Upper lobe of right lung (tissue), 1 donor: ENCODE data around the gene RNASE13. TPM values are rescaled to one million over a fixed set of nuclear protein-coding genes. Genes with fewer than 3 reads are reported as not detected.
"Not testable (repeated sequence)": the region's sequence is repeated elsewhere in the genome, so short reads cannot be mapped to it uniquely, and the experiment has no call there.

Experiments
- ATAC-seq: fragments of 200-7000 bp; cut with Tn5 transposase; one replicate; pipeline ENCODE4 v1.9.1; 2020; ENCODE audit warnings: mild to moderate bottlenecking, moderate library complexity
- DNase-seq: peaks from one replicate; pipeline ENCODE4 v3.0.0-alpha.2; 2020
- H3K27ac ChIP-seq: fragments of 200-600 bp; one replicate; pipeline ENCODE4 v1.8.0; 2022
- H3K27me3 ChIP-seq: fragments of 200-600 bp; one replicate; pipeline ENCODE4 v1.8.0; 2022; ENCODE audit warnings: mild to moderate bottlenecking
- H3K36me3 ChIP-seq: fragments of 200-600 bp; one replicate; pipeline ENCODE4 v1.8.0; 2022
- H3K4me1 ChIP-seq: fragments of 200-600 bp; one replicate; pipeline ENCODE4 v1.8.0; 2022
- H3K4me3 ChIP-seq: fragments of 200-600 bp; one replicate; pipeline ENCODE4 v1.8.0; 2022; ENCODE audit warnings: mild to moderate bottlenecking
- H3K9me3 ChIP-seq: fragments of 200-600 bp; one replicate; pipeline ENCODE4 v1.8.0; 2022
- intact Hi-C: fragments of 100-400 bp; cut with DNase I; formaldehyde crosslinking; loops from one replicate; pipeline ENCODE4 v1.11.0; 2022
- total RNA-seq: library from RNA; stranded (reverse); fragmentation: NEBNext Ultra II Directional; extraction: Animal tissue kit (Norgen Biotek cat#: 25700); gene quantifications from one replicate; pipeline ENCODE4 v1.2.1, GENCODE V29; 2021
- TF ChIP-seq, protein P1 (sequence below): fragments of 200-600 bp; IDR thresholded peaks from one replicate; pipeline ENCODE4 v1.8.0; 2022; ENCODE audit warnings: antibody characterized with exemption
- donor health status: DM: no; HTN: yes; CAD: no; lungs with severe emphysema.

The RNASE13 gene
- total RNA-seq, 1 donor from 2014 or later = not detected

DNA sequence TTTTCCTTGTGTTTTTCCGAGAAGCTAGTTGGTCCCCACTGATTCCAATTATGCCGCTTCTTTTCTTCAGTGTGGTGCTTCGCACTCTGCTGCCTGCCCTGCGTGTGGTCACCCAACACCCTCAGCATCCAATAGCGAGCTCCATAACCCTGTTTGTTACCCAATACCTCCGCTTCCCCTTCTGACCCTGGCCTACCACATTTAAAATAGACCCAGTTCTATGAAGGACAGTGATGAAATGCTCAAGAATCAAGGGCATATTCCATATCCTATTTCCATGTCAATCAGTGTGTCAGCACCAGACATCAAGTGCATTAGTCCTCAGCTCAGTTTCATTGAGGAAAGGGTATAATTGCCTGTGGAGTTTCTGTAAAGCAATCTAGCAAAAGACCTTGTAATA lies 19.3 kb downstream of the RNASE13 start:
- TF ChIP-seq, protein P1, sequence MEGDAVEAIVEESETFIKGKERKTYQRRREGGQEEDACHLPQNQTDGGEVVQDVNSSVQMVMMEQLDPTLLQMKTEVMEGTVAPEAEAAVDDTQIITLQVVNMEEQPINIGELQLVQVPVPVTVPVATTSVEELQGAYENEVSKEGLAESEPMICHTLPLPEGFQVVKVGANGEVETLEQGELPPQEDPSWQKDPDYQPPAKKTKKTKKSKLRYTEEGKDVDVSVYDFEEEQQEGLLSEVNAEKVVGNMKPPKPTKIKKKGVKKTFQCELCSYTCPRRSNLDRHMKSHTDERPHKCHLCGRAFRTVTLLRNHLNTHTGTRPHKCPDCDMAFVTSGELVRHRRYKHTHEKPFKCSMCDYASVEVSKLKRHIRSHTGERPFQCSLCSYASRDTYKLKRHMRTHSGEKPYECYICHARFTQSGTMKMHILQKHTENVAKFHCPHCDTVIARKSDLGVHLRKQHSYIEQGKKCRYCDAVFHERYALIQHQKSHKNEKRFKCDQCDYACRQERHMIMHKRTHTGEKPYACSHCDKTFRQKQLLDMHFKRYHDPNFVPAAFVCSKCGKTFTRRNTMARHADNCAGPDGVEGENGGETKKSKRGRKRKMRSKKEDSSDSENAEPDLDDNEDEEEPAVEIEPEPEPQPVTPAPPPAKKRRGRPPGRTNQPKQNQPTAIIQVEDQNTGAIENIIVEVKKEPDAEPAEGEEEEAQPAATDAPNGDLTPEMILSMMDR = no peak
- Histone ChIP-seq H3K27me3 (no peaks in the 10 kb centered on the region), H3K4me3 (no peak overlapping the region), H3K36me3 (peaks cover 33% of the 10 kb centered on the region), H3K9me3 (no peaks in the 10 kb centered on the region), H3K27ac (no peak overlapping the region), H3K4me1 (peaks cover 7% of the 10 kb centered on the region)
- ATAC-seq = peak; percentile 46
- intact Hi-C loops = loop anchor here (5.0 kb wide), 1 partner anchor 77 kb away; no protein-coding TSS in a partner anchor
- no peak for DNase-seq

DNA sequence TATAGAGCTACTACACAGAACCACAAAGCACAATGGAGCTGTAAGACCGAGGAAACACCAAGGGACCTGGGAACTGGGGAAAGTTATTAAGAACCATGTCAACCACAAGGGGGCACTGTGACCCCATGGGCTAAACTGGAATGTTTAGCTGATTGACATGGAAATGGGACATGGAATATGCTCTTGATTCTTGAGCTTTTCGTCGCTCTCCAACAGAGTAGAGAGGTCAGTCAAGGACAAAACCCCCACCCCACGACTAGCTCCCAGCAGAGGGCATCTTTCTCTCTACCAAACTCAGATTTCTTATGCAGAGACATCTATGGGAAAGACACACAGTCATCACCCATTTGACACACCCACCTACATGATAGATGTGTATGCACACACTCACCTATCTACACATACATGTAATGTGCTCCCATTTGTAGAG lies 19.8 kb downstream of the RNASE13 start:
- intact Hi-C loops = loop anchor here (5.0 kb wide), 1 partner anchor 78 kb away; no protein-coding TSS in a partner anchor
- peak; percentile 93 for ATAC-seq

DNA sequence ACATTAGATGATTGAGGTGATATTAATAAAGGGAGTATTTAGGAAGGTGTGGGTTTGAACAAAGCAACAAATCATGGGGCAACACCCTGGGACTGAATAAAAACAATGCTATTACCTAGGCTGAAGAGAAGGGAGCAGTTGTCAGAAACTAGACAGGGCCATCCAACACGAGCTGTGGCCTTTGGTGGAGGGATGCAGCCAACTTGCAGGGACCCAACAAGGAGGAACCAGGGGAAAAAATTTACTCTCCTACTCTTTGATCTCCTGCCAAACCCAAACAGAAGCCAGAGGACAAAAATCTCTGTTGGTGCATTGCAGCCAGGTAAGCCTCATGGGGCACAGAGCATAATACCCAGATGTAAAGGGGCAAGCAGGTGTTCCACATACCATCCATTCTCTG lies 23.5 kb downstream of the RNASE13 start:
- Histone ChIP-seq H3K9me3 (no peaks in the 10 kb centered on the region), H3K27ac (no peak overlapping the region)
- intact Hi-C loops = no loop called here

More for the DNA sequence above, 19.8 kb downstream of the RNASE13 start:
- no peak overlapping the region for H3K27ac ChIP-seq
- H3K4me1 ChIP-seq = peaks cover 7% of the 10 kb centered on the region
- H3K36me3 ChIP-seq = peaks cover 28% of the 10 kb centered on the region
- DNase-seq = peak; percentile 76
- no peaks in the 10 kb centered on the region for H3K27me3 ChIP-seq
- TF ChIP-seq, protein P1 = peak; percentile 94
- no peaks in the 10 kb centered on the region for H3K9me3 ChIP-seq
- no peak overlapping the region for H3K4me3 ChIP-seq

DNA sequence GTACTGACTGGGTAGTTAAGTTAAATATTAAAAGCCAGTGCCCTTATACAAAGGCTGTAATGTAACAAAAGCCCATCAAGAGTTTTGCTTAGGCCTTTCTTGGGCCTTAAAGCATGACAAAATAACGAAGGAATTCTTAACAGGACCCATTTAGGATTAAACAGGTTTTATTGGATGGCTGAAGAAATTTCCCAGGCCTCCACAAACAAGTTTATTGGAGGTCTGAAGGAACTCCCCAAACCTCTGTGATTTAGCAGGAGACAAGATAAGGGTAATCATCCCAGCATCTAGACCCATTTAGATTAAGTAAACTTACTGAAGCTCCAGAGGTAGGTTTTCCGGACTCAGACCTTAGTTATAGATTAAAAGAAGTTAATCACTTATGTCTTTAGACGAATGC lies 24.9 kb downstream of the RNASE13 start:
- not testable (repeated sequence) for H3K9me3 ChIP-seq

More for the DNA sequence above, 23.5 kb downstream of the RNASE13 start:
- no peaks in the 10 kb centered on the region for H3K36me3 ChIP-seq
- ATAC-seq (no peak), DNase-seq (no peak)
- no peaks in the 10 kb centered on the region for H3K27me3 ChIP-seq
- H3K4me1 ChIP-seq = no peaks in the 10 kb centered on the region
- no peak overlapping the region for H3K4me3 ChIP-seq
- TF ChIP-seq, protein P1 = no peak

DNA sequence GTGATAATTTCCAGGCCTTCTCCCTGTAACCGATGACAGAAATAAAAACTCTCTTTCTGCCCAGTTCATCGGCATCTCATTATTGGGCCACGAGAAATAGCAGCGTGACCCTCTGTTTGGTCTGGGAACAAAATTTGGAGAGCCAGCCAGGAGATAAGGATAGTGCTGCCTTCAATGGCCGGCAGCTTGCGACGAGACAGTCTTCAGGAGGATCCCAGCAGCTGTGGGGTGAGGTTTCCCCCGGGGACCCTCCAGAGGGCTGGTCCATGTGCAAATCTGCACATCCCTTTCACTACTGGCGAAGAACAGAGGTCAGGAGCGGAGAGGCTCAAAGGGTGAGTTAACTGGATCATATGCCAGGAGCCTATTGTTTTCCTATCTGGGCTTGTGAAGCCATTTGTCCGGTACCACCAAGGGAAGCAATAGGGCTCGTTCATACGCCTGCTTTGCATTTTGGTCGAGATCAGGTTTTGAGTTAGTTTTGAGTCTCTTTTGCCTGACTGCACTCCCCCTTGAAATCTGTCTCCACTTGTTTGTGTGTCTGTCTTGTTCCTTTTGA lies 30.7 kb downstream of the RNASE13 start:
- intact Hi-C loops = no loop called here
- no peak for ATAC-seq
- TF ChIP-seq, protein P1 = no peak
- Histone ChIP-seq H3K4me3 (no peak overlapping the region), H3K27ac (no peak overlapping the region), H3K36me3 (no peaks in the 10 kb centered on the region), H3K9me3 (no peaks in the 10 kb centered on the region), H3K27me3 (no peaks in the 10 kb centered on the region), H3K4me1 (no peaks in the 10 kb centered on the region)
- no peak for DNase-seq

More for the DNA sequence above, 24.9 kb downstream of the RNASE13 start:
- H3K4me3 ChIP-seq, H3K36me3 ChIP-seq, ATAC-seq, intact Hi-C loops, H3K27ac ChIP-seq, H3K4me1 ChIP-seq, DNase-seq, H3K27me3 ChIP-seq: not testable (repeated sequence)

DNA sequence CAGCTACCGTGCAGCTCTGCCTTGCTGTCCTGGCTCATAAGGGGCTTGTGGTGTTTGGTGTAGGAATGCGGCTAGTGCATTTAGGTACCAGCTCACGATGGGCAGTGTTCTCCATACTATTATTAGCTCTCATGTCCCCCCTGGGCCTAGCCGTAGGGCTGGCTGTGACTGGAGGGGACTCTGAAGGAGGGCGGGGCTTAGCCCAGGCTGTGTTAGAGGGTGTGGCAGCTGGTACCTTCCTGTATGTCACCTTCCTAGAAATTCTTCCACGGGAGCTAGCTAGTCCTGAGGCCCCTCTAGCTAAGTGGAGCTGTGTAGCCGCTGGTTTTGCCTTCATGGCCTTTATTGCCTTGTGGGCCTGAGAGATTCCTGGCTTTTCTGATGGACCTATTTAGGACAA lies 33.4 kb downstream of the RNASE13 start:
- no peaks in the 10 kb centered on the region for H3K4me1 ChIP-seq
- DNase-seq = no peak
- TF ChIP-seq, protein P1 = no peak
- no peaks in the 10 kb centered on the region for H3K27me3 ChIP-seq
- ATAC-seq = no peak
- H3K9me3 ChIP-seq = no peaks in the 10 kb centered on the region
- no peak overlapping the region for H3K27ac ChIP-seq
- intact Hi-C loops = no loop called here
- H3K4me3 ChIP-seq = no peak overlapping the region
- H3K36me3 ChIP-seq = peaks cover 15% of the 10 kb centered on the region
